ENCODE results near the gene TCF15. TPM values are rescaled to one million over a fixed set of nuclear protein-coding genes. Genes with fewer than 3 reads are reported as not detected.

Gene TCF15
- total RNA-seq, 1 experiment from 2014 or later, result not detected

DNA sequence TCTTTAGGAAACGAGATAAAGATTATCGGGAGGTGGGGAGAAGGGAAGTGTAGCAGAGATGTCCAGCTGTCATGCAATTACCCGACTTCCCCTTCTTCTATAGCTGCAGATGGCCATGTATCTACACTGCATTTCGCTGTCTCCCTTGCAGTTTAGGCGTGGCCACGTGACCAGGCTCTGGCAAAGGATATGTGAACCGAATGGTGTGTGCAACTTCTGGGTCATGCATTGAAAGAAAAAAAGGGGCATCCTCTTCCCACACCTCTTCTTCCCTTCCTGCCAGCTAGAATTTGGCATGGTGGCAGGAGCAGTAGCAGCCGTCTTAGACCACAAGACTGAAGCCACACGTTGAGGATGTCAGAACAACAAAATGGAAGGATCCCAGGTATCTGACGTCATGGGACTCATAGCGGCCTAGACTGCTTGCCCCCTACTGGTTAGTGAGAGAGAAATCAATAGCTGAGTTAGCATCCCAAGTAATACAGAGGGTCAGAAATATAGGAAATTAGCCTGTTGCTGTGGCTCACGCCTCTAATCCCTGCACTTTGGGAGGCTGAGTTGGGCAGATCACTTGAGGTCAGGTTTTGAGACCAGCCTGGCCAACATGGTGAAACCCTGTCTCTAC, 32.8 kb downstream of the TCF15 start:
- Histone ChIP-seq H3K9me2 (ENCODE audit: insufficient read depth) (no peaks in the 10 kb centered on the region), H3K4me2 (no peak overlapping the region), H2AFZ (no peak overlapping the region), H3K27ac (no peak overlapping the region), H3F3A (ENCODE audit: insufficient read depth, low read depth) (no peaks in the 10 kb centered on the region), H3K9me3 (ENCODE audit: insufficient read depth, low read depth) (no peaks in the 10 kb centered on the region), H3K27me3 (ENCODE audit: insufficient read depth, low read depth) (peaks cover 29% of the 10 kb centered on the region), H3K4me1 (replicated peaks; ENCODE audit: insufficient read depth) (no peaks in the 10 kb centered on the region), H3K36me3 (ENCODE audit: low read depth) (no peaks in the 10 kb centered on the region), H4K20me1 (ENCODE audit: insufficient read depth) (no peaks in the 10 kb centered on the region), H3K79me2 (ENCODE audit: low read depth) (no peaks in the 10 kb centered on the region), H3K4me3 (no peak overlapping the region)
- CTCF ChIA-PET, result no interaction called here
- no peak for DNase-seq
- no TSS peak for BruUV-seq (replicated peaks)
- intact Hi-C loops (cut with micrococcal nuclease; ENCODE audit: unreplicated experiment), result no loop called here
- TF ChIP-seq CTCF (conservative IDR thresholded peaks at IDR 0.05) (peak; percentile 52; the same call in 1 of the 2 replicates), EZH2 (IDR thresholded peaks at IDR 0.05; ENCODE audit: low read depth) (no peak)
- POLR2A ChIA-PET (ENCODE audit: unreplicated experiment), result no interaction called here

- TF ChIP-seq CTCF (conservative IDR thresholded peaks at IDR 0.05) (no peak), EZH2 (IDR thresholded peaks at IDR 0.05; ENCODE audit: low read depth) (no peak)
- POLR2A ChIA-PET (ENCODE audit: unreplicated experiment), result no interaction called here
- H2AFZ ChIP-seq, result no peak overlapping the region
- CTCF ChIA-PET, result no interaction called here
- no peaks in the 10 kb centered on the region for H3K9me3 ChIP-seq (ENCODE audit: insufficient read depth, low read depth)
- no peaks in the 10 kb centered on the region for H3K9me2 ChIP-seq (ENCODE audit: insufficient read depth)
- no peaks in the 10 kb centered on the region for H3K79me2 ChIP-seq (ENCODE audit: low read depth)
- BruUV-seq (replicated peaks), result no TSS peak
- no peaks in the 10 kb centered on the region for H3K36me3 ChIP-seq (ENCODE audit: low read depth)
- H3F3A ChIP-seq (ENCODE audit: insufficient read depth, low read depth), result peaks cover 4% of the 10 kb centered on the region; the same call in 1 of the 2 replicates
- no peaks in the 10 kb centered on the region for H4K20me1 ChIP-seq (ENCODE audit: insufficient read depth)
- peaks cover 32% of the 10 kb centered on the region for H3K27me3 ChIP-seq (ENCODE audit: insufficient read depth, low read depth)
- H3K4me1 ChIP-seq (replicated peaks; ENCODE audit: insufficient read depth), result peaks cover 9% of the 10 kb centered on the region
- intact Hi-C loops (cut with micrococcal nuclease; ENCODE audit: unreplicated experiment), result no loop called here
- H3K27ac ChIP-seq, result no peak overlapping the region
- H3K4me2 ChIP-seq, result no peak overlapping the region
- no peak overlapping the region for H3K4me3 ChIP-seq
- DNase-seq, result no peak
Measured at GRCh38 chr20:576156-576555, 34.0 kb downstream of the TCF15 start.

DNA sequence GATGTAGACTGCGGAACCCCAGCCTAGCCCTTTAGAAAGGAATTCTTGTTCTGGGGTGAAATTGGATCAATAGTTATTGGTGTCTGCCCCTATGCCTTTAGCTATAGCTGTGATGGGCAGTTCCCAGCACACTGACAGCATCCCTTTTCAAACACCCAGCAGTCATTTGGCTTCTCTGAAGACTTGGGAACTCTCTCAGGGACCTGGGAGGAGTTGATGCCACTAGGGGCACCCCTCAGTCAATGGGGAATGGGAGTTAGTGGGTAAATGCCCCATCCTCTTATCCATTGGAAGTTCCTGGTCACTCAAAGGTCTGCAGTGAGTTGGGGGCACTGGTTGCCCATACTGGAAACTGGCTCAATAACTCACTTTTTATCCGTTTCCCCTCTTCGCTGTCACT, 34.9 kb downstream of the TCF15 start:
- Histone ChIP-seq H3K79me2 (ENCODE audit: low read depth) (no peaks in the 10 kb centered on the region), H3K4me1 (replicated peaks; ENCODE audit: insufficient read depth) (peaks cover 9% of the 10 kb centered on the region), H3F3A (ENCODE audit: insufficient read depth, low read depth) (peaks cover 7% of the 10 kb centered on the region; the same call in 1 of the 2 replicates), H3K9me2 (ENCODE audit: insufficient read depth) (no peaks in the 10 kb centered on the region), H4K20me1 (ENCODE audit: insufficient read depth) (no peaks in the 10 kb centered on the region), H3K9me3 (ENCODE audit: insufficient read depth, low read depth) (no peaks in the 10 kb centered on the region), H3K36me3 (ENCODE audit: low read depth) (no peaks in the 10 kb centered on the region), H3K27ac (no peak overlapping the region), H3K27me3 (ENCODE audit: insufficient read depth, low read depth) (peaks cover 29% of the 10 kb centered on the region), H3K4me3 (no peak overlapping the region), H3K4me2 (no peak overlapping the region), H2AFZ (no peak overlapping the region)
- DNase-seq, result no peak
- ChIA-PET CTCF (no interaction called here), POLR2A (ENCODE audit: unreplicated experiment) (no interaction called here)
- no TSS peak for BruUV-seq (replicated peaks)
- intact Hi-C loops (cut with micrococcal nuclease; ENCODE audit: unreplicated experiment), result no loop called here
- TF ChIP-seq EZH2 (IDR thresholded peaks at IDR 0.05; ENCODE audit: low read depth) (no peak), CTCF (conservative IDR thresholded peaks at IDR 0.05) (no peak)
